Loucy (cell line): ENCODE data around the gene COA7.

Experiments used
- EZH2phosphoT487 ChIP-seq: fragments of 200-600 bp; IDR thresholded peaks from 2 replicates; pipeline ENCODE4 v1.6.1; 2018; ENCODE audit warnings: antibody characterized with exemption, mild to moderate bottlenecking, moderate library complexity, borderline replicate concordance
- TF ChIP-seq, protein P1 (sequence below): fragments of 200-600 bp; sonication (generic); conservative IDR thresholded peaks from 2 replicates; pipeline ENCODE4 v1.5.1; 2014; ENCODE audit warnings: mild to moderate bottlenecking, antibody characterized with exemption, low read length

DNA sequence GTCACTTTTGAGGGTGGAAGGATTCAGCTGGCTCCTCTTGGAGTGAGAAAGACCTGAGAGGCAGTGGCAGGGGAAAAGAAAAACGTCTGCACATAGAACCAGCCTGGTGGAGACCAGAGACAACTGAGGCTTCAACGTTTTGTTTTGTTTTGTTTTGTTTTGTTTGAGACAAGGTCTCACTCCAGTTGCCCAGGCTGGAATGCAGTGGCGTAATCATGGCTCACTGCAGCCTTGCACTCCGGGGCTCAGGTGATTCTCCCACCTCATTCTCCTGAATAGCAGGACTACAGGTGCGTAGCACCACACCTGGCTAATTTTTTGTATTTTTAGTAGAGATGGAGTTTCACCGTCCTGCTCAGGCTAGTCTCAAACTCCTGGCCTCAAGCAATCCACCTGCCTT lies 52.9 kb downstream of the COA7 start:
- TF ChIP-seq, protein P1, sequence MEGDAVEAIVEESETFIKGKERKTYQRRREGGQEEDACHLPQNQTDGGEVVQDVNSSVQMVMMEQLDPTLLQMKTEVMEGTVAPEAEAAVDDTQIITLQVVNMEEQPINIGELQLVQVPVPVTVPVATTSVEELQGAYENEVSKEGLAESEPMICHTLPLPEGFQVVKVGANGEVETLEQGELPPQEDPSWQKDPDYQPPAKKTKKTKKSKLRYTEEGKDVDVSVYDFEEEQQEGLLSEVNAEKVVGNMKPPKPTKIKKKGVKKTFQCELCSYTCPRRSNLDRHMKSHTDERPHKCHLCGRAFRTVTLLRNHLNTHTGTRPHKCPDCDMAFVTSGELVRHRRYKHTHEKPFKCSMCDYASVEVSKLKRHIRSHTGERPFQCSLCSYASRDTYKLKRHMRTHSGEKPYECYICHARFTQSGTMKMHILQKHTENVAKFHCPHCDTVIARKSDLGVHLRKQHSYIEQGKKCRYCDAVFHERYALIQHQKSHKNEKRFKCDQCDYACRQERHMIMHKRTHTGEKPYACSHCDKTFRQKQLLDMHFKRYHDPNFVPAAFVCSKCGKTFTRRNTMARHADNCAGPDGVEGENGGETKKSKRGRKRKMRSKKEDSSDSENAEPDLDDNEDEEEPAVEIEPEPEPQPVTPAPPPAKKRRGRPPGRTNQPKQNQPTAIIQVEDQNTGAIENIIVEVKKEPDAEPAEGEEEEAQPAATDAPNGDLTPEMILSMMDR = no peak
- TF ChIP-seq EZH2phosphoT487 = no peak
